ENCODE data around the gene FAM240A. TPM values are rescaled to one million over a fixed set of nuclear protein-coding genes. Genes with fewer than 3 reads are reported as not detected.

The FAM240A gene
- total and polyA plus RNA-seq, 10 of the 15 experiments (the other 5 are each of a cell fraction or from before 2014, with no cell fraction given), result not detected

GRCh38 chr3:46576386-46576785, 35.9 kb upstream of the FAM240A start:
- in situ Hi-C loops (cut with MboI), result no loop called here
- FAIRE-seq (no peak), DNase-seq (ENCODE audit: low read depth, low spot score) (no peak), ATAC-seq (no peak)
- no TSS peak for BruUV-seq (replicated peaks)
- no peaks in the 10 kb centered on the region for H4K20me1 ChIP-seq (ENCODE audit: control insufficient read depth, insufficient read depth)
- ChIA-PET RAD21 (ENCODE audit: unreplicated experiment) (no interaction called here), SMC1A (ENCODE audit: uncharacterized antibody, unreplicated experiment) (no interaction called here), CTCF (interaction anchor here (1.2 kb wide), 1 partner anchor 66 kb away, joined by 5 read pairs; no protein-coding TSS in a partner anchor), POLR2A (no interaction called here)
- intact Hi-C loops (cut with micrococcal nuclease; ENCODE audit: unreplicated experiment), result no loop called here
- no peaks in the 10 kb centered on the region for H3K79me2 ChIP-seq (ENCODE audit: control insufficient read depth, insufficient read depth, low read length)
- H3K27ac ChIP-seq (ENCODE audit: control insufficient read depth, insufficient read depth), result no peak overlapping the region
- H3K36me3 ChIP-seq (ENCODE audit: control insufficient read depth in 2 of 2, insufficient read depth in 2 of 2, low read length in 1 of 2), result no peaks in the 10 kb centered on the region
- 72% methylated on average over 7 of the region's 10 CpGs for WGBS (ENCODE audit: insufficient coverage, insufficient replicate concordance, low lambda C conversion rate, missing lambda C conversion rate)
- no peaks in the 10 kb centered on the region for H3K9me3 ChIP-seq (replicated peaks; ENCODE audit: control insufficient read depth, insufficient read depth, low read length)
- TF ChIP-seq MYB (IDR thresholded peaks at IDR 0.05; ENCODE audit: borderline replicate concordance, low read depth, low read length), result no peak
- TF ChIP-seq RCOR1 (conservative IDR thresholded peaks at IDR 0.05; ENCODE audit: low read depth, low read length), result no peak
- no peak for TF ChIP-seq SKIL (IDR thresholded peaks at IDR 0.05; ENCODE audit: low read depth, poor library complexity, severe bottlenecking)
- no peak for TF ChIP-seq ASH2L (IDR thresholded peaks at IDR 0.05; ENCODE audit: borderline replicate concordance, low read depth)
- TF ChIP-seq NFYB (IDR thresholded peaks at IDR 0.05; ENCODE audit: insufficient read depth, low read depth, low read length), result no peak
- H3K27me3 ChIP-seq (replicated peaks in 1 of 2; ENCODE audit: control insufficient read depth in 2 of 2, insufficient read depth in 2 of 2, low read length in 1 of 2), result peaks cover 0 to 3% of the 10 kb centered on the region in 2 experiments; a peak in 2 of 4 replicates
- no peaks in the 10 kb centered on the region for H3K4me1 ChIP-seq (ENCODE audit: control insufficient read depth, insufficient read depth, low read length)
- no peak overlapping the region for H3K4me2 ChIP-seq (ENCODE audit: control insufficient read depth, insufficient read depth)
- H2AFZ ChIP-seq (ENCODE audit: control insufficient read depth, low read depth, low read length), result no peak overlapping the region
- H3K4me3 ChIP-seq, result no peak overlapping the region
- H3K9ac ChIP-seq (ENCODE audit: control insufficient read depth, insufficient read depth, low read length), result no peak overlapping the region

GRCh38 chr3:46576879-46577278, 35.4 kb upstream of the FAM240A start:
- no peak for ATAC-seq
- intact Hi-C loops (cut with micrococcal nuclease; ENCODE audit: unreplicated experiment), result no loop called here
- ChIA-PET CTCF (no interaction called here), SMC1A (ENCODE audit: uncharacterized antibody, unreplicated experiment) (no interaction called here), POLR2A (no interaction called here), RAD21 (ENCODE audit: unreplicated experiment) (no interaction called here)
- BruUV-seq (replicated peaks), result no TSS peak
- no peaks in the 10 kb centered on the region for H4K20me1 ChIP-seq (ENCODE audit: control insufficient read depth, insufficient read depth)
- no peaks in the 10 kb centered on the region for H3K79me2 ChIP-seq (ENCODE audit: control insufficient read depth, insufficient read depth, low read length)
- H3K4me3 ChIP-seq, result no peak overlapping the region
- H3K9me3 ChIP-seq (replicated peaks; ENCODE audit: control insufficient read depth, insufficient read depth, low read length), result no peaks in the 10 kb centered on the region
- no peak overlapping the region for H3K27ac ChIP-seq (ENCODE audit: control insufficient read depth, insufficient read depth)
- 44% methylated on average over 21 of the region's 21 CpGs for WGBS (ENCODE audit: insufficient coverage, insufficient replicate concordance, low lambda C conversion rate, missing lambda C conversion rate)
- no peak overlapping the region for H2AFZ ChIP-seq (ENCODE audit: control insufficient read depth, low read depth, low read length)
- H3K9ac ChIP-seq (ENCODE audit: control insufficient read depth, insufficient read depth, low read length), result no peak overlapping the region
- in situ Hi-C loops (cut with MboI), result no loop called here
- peaks cover 0 to 3% of the 10 kb centered on the region in 2 experiments; a peak in 2 of 4 replicates for H3K27me3 ChIP-seq (replicated peaks in 1 of 2; ENCODE audit: control insufficient read depth in 2 of 2, insufficient read depth in 2 of 2, low read length in 1 of 2)
- no peak for FAIRE-seq
- no peaks in the 10 kb centered on the region for H3K4me1 ChIP-seq (ENCODE audit: control insufficient read depth, insufficient read depth, low read length)
- no peaks in the 10 kb centered on the region for H3K36me3 ChIP-seq (ENCODE audit: control insufficient read depth in 2 of 2, insufficient read depth in 2 of 2, low read length in 1 of 2)
- no peak for DNase-seq (ENCODE audit: low read depth, low spot score)
- no peak overlapping the region for H3K4me2 ChIP-seq (ENCODE audit: control insufficient read depth, insufficient read depth)
- TF ChIP-seq FOXK2 (IDR thresholded peaks at IDR 0.05) (no peak), YY1 (IDR thresholded peaks at IDR 0.05; ENCODE audit: low read depth, low read length) (no peak), ZNF217 (IDR thresholded peaks at IDR 0.05) (no peak), TCF12 (IDR thresholded peaks at IDR 0.05; ENCODE audit: low read depth, low read length) (no peak), RB1 (IDR thresholded peaks at IDR 0.05; ENCODE audit: borderline replicate concordance) (no peak), MYC (IDR thresholded peaks at IDR 0.05; ENCODE audit: insufficient read depth, insufficient read length, insufficient replicate concordance, low read length, severe bottlenecking) (no peak), SUZ12 (IDR thresholded peaks at IDR 0.05; ENCODE audit: unreplicated experiment) (no peak), YBX1 (IDR thresholded peaks at IDR 0.05) (no peak), WRNIP1 (IDR thresholded peaks at IDR 0.05; ENCODE audit: borderline replicate concordance, low read depth, low read length) (no peak), SREBF1 (IDR thresholded peaks at IDR 0.05; ENCODE audit: low read length) (no peak), HDAC2 (IDR thresholded peaks at IDR 0.05) (no peak), EZH2 (IDR thresholded peaks at IDR 0.05; ENCODE audit: borderline replicate concordance, control insufficient read depth, low read depth, low read length) (no peak)

Data from GM12878 (cell line).